ENCODE measurements around the gene AOC1.
"Not testable (repeated sequence)": the region's sequence is repeated elsewhere in the genome, so short reads cannot be mapped to it uniquely, and the experiment has no call there.

Gene AOC1, protein sequence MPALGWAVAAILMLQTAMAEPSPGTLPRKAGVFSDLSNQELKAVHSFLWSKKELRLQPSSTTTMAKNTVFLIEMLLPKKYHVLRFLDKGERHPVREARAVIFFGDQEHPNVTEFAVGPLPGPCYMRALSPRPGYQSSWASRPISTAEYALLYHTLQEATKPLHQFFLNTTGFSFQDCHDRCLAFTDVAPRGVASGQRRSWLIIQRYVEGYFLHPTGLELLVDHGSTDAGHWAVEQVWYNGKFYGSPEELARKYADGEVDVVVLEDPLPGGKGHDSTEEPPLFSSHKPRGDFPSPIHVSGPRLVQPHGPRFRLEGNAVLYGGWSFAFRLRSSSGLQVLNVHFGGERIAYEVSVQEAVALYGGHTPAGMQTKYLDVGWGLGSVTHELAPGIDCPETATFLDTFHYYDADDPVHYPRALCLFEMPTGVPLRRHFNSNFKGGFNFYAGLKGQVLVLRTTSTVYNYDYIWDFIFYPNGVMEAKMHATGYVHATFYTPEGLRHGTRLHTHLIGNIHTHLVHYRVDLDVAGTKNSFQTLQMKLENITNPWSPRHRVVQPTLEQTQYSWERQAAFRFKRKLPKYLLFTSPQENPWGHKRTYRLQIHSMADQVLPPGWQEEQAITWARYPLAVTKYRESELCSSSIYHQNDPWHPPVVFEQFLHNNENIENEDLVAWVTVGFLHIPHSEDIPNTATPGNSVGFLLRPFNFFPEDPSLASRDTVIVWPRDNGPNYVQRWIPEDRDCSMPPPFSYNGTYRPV

DNA sequence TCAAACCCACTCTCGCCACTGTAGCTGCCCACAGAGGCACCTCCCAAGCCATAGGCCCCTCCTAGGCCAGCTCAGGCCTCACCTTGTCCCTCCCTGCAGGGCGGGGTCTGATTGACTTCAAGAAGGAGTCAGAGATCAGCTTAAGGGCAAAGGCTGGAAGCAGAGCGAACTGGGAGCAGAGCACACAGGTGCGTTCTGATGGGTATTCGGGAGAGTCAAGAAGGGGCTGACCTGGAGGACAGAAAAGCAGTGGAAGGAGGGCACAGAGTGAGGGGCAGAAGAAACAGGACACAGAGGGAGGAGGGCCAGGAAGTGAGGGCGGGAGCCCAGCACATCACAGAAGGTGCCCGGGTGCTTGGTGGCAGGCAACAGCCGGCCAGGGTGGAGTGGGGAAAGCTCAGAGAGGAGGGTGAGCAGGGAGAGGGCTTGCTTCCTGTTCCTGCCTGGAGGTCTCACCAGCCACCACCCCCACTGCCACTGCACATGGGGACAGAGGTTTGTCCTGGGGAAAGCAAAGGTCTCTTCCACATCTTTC is at the start of gene AOC1:
Gene AOC1 (plus strand): TSS at position 147 of the 535 bp plus-strand sequence. CDS start 3,954 bp downstream, outside the sequence.
- ChIA-PET CTCF (no interaction called here), POLR2A (no interaction called here)
- no peak for TF ChIP-seq CTCF (IDR thresholded peaks at IDR 0.05; ENCODE audit: control extremely low read depth, extremely low read depth, low read depth, missing control alignments)
- no peak for DNase-seq (ENCODE audit: extremely low spot score)

GRCh38 chr7:150803161-150803860 is 49.0 kb upstream of the AOC1 start:
- ChIA-PET POLR2A (no interaction called here), CTCF (interaction anchor here (1.2 kb wide), 1 partner anchor 16 kb away, joined by 5 read pairs; no protein-coding TSS in a partner anchor)
- TF ChIP-seq CTCF (IDR thresholded peaks at IDR 0.05; ENCODE audit: control extremely low read depth, extremely low read depth, low read depth, missing control alignments) = no peak
- no peak for DNase-seq (ENCODE audit: extremely low spot score)

- CTCF ChIA-PET = no interaction called here
- DNase-seq (ENCODE audit: extremely low spot score) = no peak
- POLR2A ChIA-PET = no interaction called here
- TF ChIP-seq CTCF (IDR thresholded peaks at IDR 0.05; ENCODE audit: control extremely low read depth, extremely low read depth, low read depth, missing control alignments) = no peak
Measured at GRCh38 chr7:150804802-150805201, 47.5 kb upstream of the AOC1 start.

DNA sequence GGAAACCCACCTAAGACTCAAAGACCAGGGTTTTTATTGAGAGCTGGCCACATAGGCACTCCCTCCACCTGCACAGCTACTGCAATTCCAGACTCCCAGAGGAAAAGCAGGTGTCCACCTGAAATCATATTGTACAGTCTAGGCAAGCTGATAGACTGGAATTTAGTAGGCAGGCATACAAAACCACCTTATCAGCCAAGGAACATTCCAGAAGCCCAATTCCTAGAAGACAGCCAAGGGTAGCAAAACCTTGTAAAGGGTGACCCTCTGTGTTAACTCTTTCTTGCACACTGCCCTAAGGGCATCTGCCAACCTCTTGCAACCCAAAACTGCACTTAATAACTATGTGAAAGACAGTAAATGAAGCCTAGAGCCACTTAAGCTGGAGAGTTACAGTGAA is 46.5 kb upstream of the AOC1 start:
- ChIA-PET POLR2A (no interaction called here), CTCF (no interaction called here)
- no peak for DNase-seq (ENCODE audit: extremely low spot score)
- TF ChIP-seq CTCF (IDR thresholded peaks at IDR 0.05; ENCODE audit: control extremely low read depth, extremely low read depth, low read depth, missing control alignments) = no peak

- TF ChIP-seq CTCF (IDR thresholded peaks at IDR 0.05; ENCODE audit: control extremely low read depth, extremely low read depth, low read depth, missing control alignments) = no peak
- CTCF ChIA-PET = no interaction called here
- POLR2A ChIA-PET = no interaction called here
- DNase-seq (ENCODE audit: extremely low spot score) = no peak
Measured at GRCh38 chr7:150806454-150806853, 45.9 kb upstream of the AOC1 start.

DNA sequence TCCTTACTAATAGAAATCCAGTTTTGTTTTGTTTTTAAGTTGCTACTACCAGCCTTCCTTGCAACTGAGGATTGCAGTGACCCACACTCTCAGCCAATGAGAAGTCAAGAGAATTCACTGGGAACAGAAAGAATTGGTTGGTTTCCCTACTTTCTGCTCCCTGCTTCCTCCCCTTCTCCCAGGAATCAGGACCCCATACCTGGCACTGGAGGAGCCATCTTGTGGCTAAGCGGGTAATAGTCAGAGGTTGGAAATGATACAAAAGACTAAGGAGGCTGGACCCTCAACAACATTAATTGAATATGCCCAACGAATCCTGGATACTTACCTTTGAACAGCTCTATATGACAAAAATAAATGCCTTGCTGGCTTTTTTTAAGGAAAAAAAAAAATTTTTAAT is 45.5 kb upstream of the AOC1 start:
- CTCF ChIA-PET = no interaction called here
- DNase-seq (ENCODE audit: extremely low spot score) = no peak
- POLR2A ChIA-PET = no interaction called here
- no peak for TF ChIP-seq CTCF (IDR thresholded peaks at IDR 0.05; ENCODE audit: control extremely low read depth, extremely low read depth, low read depth, missing control alignments)

- POLR2A ChIA-PET = interaction anchor here (0.6 kb wide), 1 partner anchor 13 kb away, joined by 3 read pairs; no protein-coding TSS in a partner anchor
- DNase-seq (ENCODE audit: extremely low spot score) = not testable (repeated sequence)
- CTCF ChIA-PET = interaction anchor here (1.6 kb wide), 1 partner anchor 21 kb away, joined by 7 read pairs; no protein-coding TSS in a partner anchor
Measured at GRCh38 chr7:150807616-150808438, 44.5 kb upstream of the AOC1 start.

Measured in GM10248 (cell line).